CD4-positive, alpha-beta memory T cell (primary cell): Measurements from ENCODE around the gene KIF13A. TPM values are rescaled to one million over a fixed set of nuclear protein-coding genes. Genes with fewer than 3 reads are reported as not detected.
"Not testable (repeated sequence)": the region's sequence is repeated elsewhere in the genome, so short reads cannot be mapped to it uniquely, and the experiment has no call there.

Experiments used
- CTCF ChIA-PET: fragments of 350-600 bp; sonication (Branson Sonifier 250); formaldehyde crosslinking; loops from one replicate; lab custom pipeline; 2021; ENCODE audit warnings: inconsistent platforms; ENCODE audit not compliant: partially characterized antibody; lab: Charles Lee
- POLR2A ChIA-PET: fragments of 350-600 bp; sonication (Branson Sonifier 250); formaldehyde crosslinking; loops from one replicate; lab custom pipeline; 2021; ENCODE audit not compliant: partially characterized antibody; lab: Charles Lee
- DNase-seq, 5 donors: peaks; one replicate each; pipeline versions ENCODE4 v3.0.0 to v3.0.0-alpha.2; 2020 to 2022; ENCODE audit warnings: mixed read lengths in 1 of 5
- H3K27ac ChIP-seq: one replicate; pipeline ENCODE4 v1.7.0; 2013; ENCODE audit warnings: low read depth, low read length
- H3K27me3 ChIP-seq: 2 replicates; pipeline ENCODE4 v1.7.0; 2013; ENCODE audit warnings: mild to moderate bottlenecking, low read length, moderate library complexity; ENCODE audit not compliant: insufficient read depth
- H3K36me3 ChIP-seq: 2 replicates; pipeline ENCODE4 v1.7.0; 2013; ENCODE audit warnings: mild to moderate bottlenecking, low read length, moderate library complexity; ENCODE audit not compliant: insufficient read depth
- H3K4me1 ChIP-seq: 2 replicates; pipeline ENCODE4 v1.7.0; 2013; ENCODE audit warnings: mild to moderate bottlenecking, low read length, moderate library complexity; ENCODE audit not compliant: insufficient read depth
- H3K4me3 ChIP-seq, 2 donors: one replicate each; pipeline ENCODE4 v1.7.0; 2013; ENCODE audit warnings: low read length in 2 of 2, mild to moderate bottlenecking in 1 of 2
- H3K9me3 ChIP-seq, 2 donors: one replicate each; pipeline ENCODE4 v1.7.0; 2013; ENCODE audit warnings: low read length in 2 of 2, control low read depth in 1 of 2; ENCODE audit not compliant: control insufficient read depth in 1 of 2
- H3K27ac Mint-ChIP-seq, 7 donors: one replicate each; pipeline ENCODE4 v1.8.0; 2020 to 2021; ENCODE audit warnings: mixed read lengths in 7 of 7, mild to moderate bottlenecking in 6 of 7, inconsistent platforms in 3 of 7, moderate library complexity in 3 of 7
- H3K27me3 Mint-ChIP-seq, 2 donors: one replicate each; pipeline ENCODE4 v1.8.0; 2020 to 2021; ENCODE audit warnings: mixed read lengths in 2 of 2
- H3K36me3 Mint-ChIP-seq, 2 donors: one replicate each; pipeline ENCODE4 v1.8.0; 2020 to 2021; ENCODE audit warnings: mixed read lengths in 2 of 2, inconsistent platforms in 1 of 2, mild to moderate bottlenecking in 1 of 2
- H3K4me1 Mint-ChIP-seq, 4 donors: one replicate each; pipeline ENCODE4 v1.8.0; 2020 to 2021; ENCODE audit warnings: mixed read lengths in 4 of 4, mild to moderate bottlenecking in 1 of 4
- H3K4me3 Mint-ChIP-seq, 8 donors: one replicate each; pipeline ENCODE4 v1.8.0; 2020 to 2021; ENCODE audit warnings: mixed read lengths in 8 of 8, mild to moderate bottlenecking in 7 of 8, moderate library complexity in 6 of 8, inconsistent platforms in 3 of 8
- H3K9me3 Mint-ChIP-seq, 8 donors: one replicate each; pipeline ENCODE4 v1.8.0; 2020 to 2021; ENCODE audit warnings: mixed read lengths in 8 of 8, mild to moderate bottlenecking in 5 of 8, inconsistent platforms in 3 of 8, moderate library complexity in 1 of 8
- intact Hi-C: fragments of 100-400 bp; cut with micrococcal nuclease; formaldehyde crosslinking; loops from one replicate; pipeline ENCODE4 v1.15.1; 2023
- polyA plus RNA-seq, 2 donors: library from polyadenylated mRNA; unstranded; fragments of 300-500 nt; fragmentation: Illumina TruSeq; gene quantifications; one replicate each; pipeline ENCODE4 v1.2.3, GENCODE V29; 2021
- total RNA-seq, 2 experiments: library from RNA; stranded (reverse); gene quantifications; one replicate each; pipeline ENCODE4 v1.2.3, GENCODE V29; 2021

The KIF13A gene
- total and polyA plus RNA-seq, 4 experiments from 2014 or later, result 0.61 to 1.7 (median 1.5) TPM; not detected in 1

GRCh38 chr6:17744757-17745308, 242.6 kb downstream of the KIF13A start:
- POLR2A ChIA-PET, H3K4me3 ChIP-seq, H3K4me1 ChIP-seq, H3K9me3 ChIP-seq, H3K27me3 Mint-ChIP-seq, H3K27ac ChIP-seq, H3K4me1 Mint-ChIP-seq, H3K36me3 Mint-ChIP-seq, H3K4me3 Mint-ChIP-seq, intact Hi-C loops, H3K36me3 ChIP-seq, H3K27ac Mint-ChIP-seq, H3K27me3 ChIP-seq, DNase-seq, H3K9me3 Mint-ChIP-seq: not testable (repeated sequence)
- CTCF ChIA-PET, result interaction anchor here (1.0 to 2.0 kb wide), 2 partner anchors 43 to 59 kb away, joined by 3 to 5 read pairs; no protein-coding TSS in a partner anchor

GRCh38 chr6:17744019-17744756, 243.2 kb downstream of the KIF13A start:
- Mint-ChIP-seq H3K4me3 (no peak overlapping the region), H3K27me3 (peaks cover 0 to 7% of the 10 kb centered on the region in 2 donors), H3K9me3 (peaks cover 0 to 11% (median 7%) of the 10 kb centered on the region in 8 donors), H3K4me1 (no peaks in the 10 kb centered on the region), H3K36me3 (no peaks in the 10 kb centered on the region), H3K27ac (no peak overlapping the region)
- intact Hi-C loops, result no loop called here
- H3K4me1 ChIP-seq, result no peaks in the 10 kb centered on the region
- ChIA-PET POLR2A (no interaction called here), CTCF (interaction anchor here (1.0 to 2.0 kb wide), 3 partner anchors 42 to 71 kb away, joined by 3 to 5 read pairs (median 3); no protein-coding TSS in a partner anchor)
- H3K27me3 ChIP-seq, result no peaks in the 10 kb centered on the region
- no peaks in the 10 kb centered on the region for H3K9me3 ChIP-seq
- H3K36me3 ChIP-seq, result no peaks in the 10 kb centered on the region
- no peak overlapping the region for H3K27ac ChIP-seq
- H3K4me3 ChIP-seq, result no peak overlapping the region
- no peak for DNase-seq

- Histone ChIP-seq H3K9me3 (peaks cover 0 to 3% of the 10 kb centered on the region in 2 donors), H3K27ac (no peak overlapping the region), H3K4me1 (no peaks in the 10 kb centered on the region), H3K27me3 (no peaks in the 10 kb centered on the region), H3K36me3 (no peaks in the 10 kb centered on the region), H3K4me3 (no peak overlapping the region)
- Mint-ChIP-seq H3K4me3 (no peak overlapping the region), H3K4me1 (no peaks in the 10 kb centered on the region), H3K36me3 (peaks cover 8% of the 10 kb centered on the region in 2 donors), H3K27me3 (peaks cover 1 to 7% of the 10 kb centered on the region in 2 donors), H3K9me3 (peaks cover 1 to 34% (median 29%) of the 10 kb centered on the region in 8 donors), H3K27ac (no peak overlapping the region)
- ChIA-PET POLR2A (no interaction called here), CTCF (no interaction called here)
- DNase-seq, result no peak
- intact Hi-C loops, result no loop called here
Observed at GRCh38 chr6:17741507-17741906, 245.9 kb downstream of the KIF13A start.

GRCh38 chr6:17740559-17741220, 246.7 kb downstream of the KIF13A start:
- Mint-ChIP-seq H3K4me1 (no peaks in the 10 kb centered on the region), H3K4me3 (no peak overlapping the region), H3K27me3 (peaks cover 1 to 7% of the 10 kb centered on the region in 2 donors), H3K36me3 (peaks cover 8% of the 10 kb centered on the region in 2 donors), H3K9me3 (peaks cover 1 to 34% (median 29%) of the 10 kb centered on the region in 8 donors), H3K27ac (no peak overlapping the region)
- Histone ChIP-seq H3K36me3 (no peaks in the 10 kb centered on the region), H3K27me3 (no peaks in the 10 kb centered on the region), H3K9me3 (peaks cover 0 to 3% of the 10 kb centered on the region in 2 donors), H3K4me3 (no peak overlapping the region), H3K4me1 (no peaks in the 10 kb centered on the region), H3K27ac (no peak overlapping the region)
- intact Hi-C loops, result no loop called here
- no peak for DNase-seq
- ChIA-PET POLR2A (interaction anchor here (0.6 kb wide), 1 partner anchor 103 kb away, joined by 3 read pairs; no protein-coding TSS in a partner anchor), CTCF (no interaction called here)

- intact Hi-C loops, result no loop called here
- Histone ChIP-seq H3K4me1 (no peaks in the 10 kb centered on the region), H3K4me3 (no peak overlapping the region), H3K9me3 (peaks cover 0 to 3% of the 10 kb centered on the region in 2 donors), H3K36me3 (no peaks in the 10 kb centered on the region), H3K27ac (no peak overlapping the region), H3K27me3 (no peaks in the 10 kb centered on the region)
- Mint-ChIP-seq H3K9me3 (peaks cover 1 to 34% (median 29%) of the 10 kb centered on the region in 8 donors), H3K36me3 (peaks cover 8% of the 10 kb centered on the region in 2 donors), H3K27me3 (peaks cover 1 to 7% of the 10 kb centered on the region in 2 donors), H3K27ac (no peak overlapping the region), H3K4me1 (no peaks in the 10 kb centered on the region), H3K4me3 (no peak overlapping the region)
- POLR2A ChIA-PET, result no interaction called here
- no peak for DNase-seq
- CTCF ChIA-PET, result no interaction called here
Observed at GRCh38 chr6:17737704-17738252, 249.7 kb downstream of the KIF13A start.

- CTCF ChIA-PET, H3K4me1 Mint-ChIP-seq, H3K4me3 Mint-ChIP-seq, H3K36me3 ChIP-seq, H3K27me3 Mint-ChIP-seq, H3K27ac ChIP-seq, H3K27ac Mint-ChIP-seq, DNase-seq, H3K9me3 ChIP-seq, H3K36me3 Mint-ChIP-seq, intact Hi-C loops, H3K4me3 ChIP-seq, H3K27me3 ChIP-seq, H3K4me1 ChIP-seq, POLR2A ChIA-PET: not testable (repeated sequence)
- peaks cover 1 to 33% (median 28%) of the 10 kb centered on the region in 8 donors for H3K9me3 Mint-ChIP-seq
Observed at GRCh38 chr6:17735311-17735710, 252.1 kb downstream of the KIF13A start.
